CD14-positive monocyte (primary cell): ENCODE results near the gene SMPD2. TPM values are rescaled to one million over a fixed set of nuclear protein-coding genes. Genes with fewer than 3 reads are reported as not detected.
A peak's percentile ranks its signal among the peaks of the same experiment; 100 is the strongest.

Source experiments
- DNase-seq, 3 donors: peaks; one replicate each; pipeline ENCODE4 v3.0.0-alpha.2; 2011 to 2022
- H2AFZ ChIP-seq: 2 replicates; pipeline ENCODE4 v1.6.0; 2012; ENCODE audit warnings: mild to moderate bottlenecking, low read depth, low read length, inconsistent platforms; ENCODE audit not compliant: insufficient read depth, poor library complexity, severe bottlenecking
- H3K27ac ChIP-seq, 2 donors: 1 replicate in 1 of 2; 2 replicates in 1 of 2; pipeline ENCODE4 v1.5.1; 2012 to 2013; ENCODE audit warnings: low read length in 2 of 2, control low read depth in 1 of 2, inconsistent platforms in 1 of 2, low read depth in 1 of 2, mild to moderate bottlenecking in 1 of 2
- H3K27me3 ChIP-seq, 2 donors: one replicate each; pipeline versions ENCODE4 v1.6.0 to v1.6.1; 2011 to 2013; ENCODE audit warnings: low read length in 2 of 2; ENCODE audit not compliant: control insufficient read depth in 2 of 2, insufficient read depth in 2 of 2
- H3K36me3 ChIP-seq, 2 donors: replicated peaks in 1 of 2; 1 replicate in 1 of 2; 2 replicates in 1 of 2; pipeline versions ENCODE4 v1.5.1 to v1.6.1; 2012 to 2013; ENCODE audit warnings: low read length in 2 of 2, control low read depth in 1 of 2, inconsistent platforms in 1 of 2, mild to moderate bottlenecking in 1 of 2; ENCODE audit not compliant: insufficient read depth in 2 of 2, control insufficient read depth in 1 of 2
- H3K4me1 ChIP-seq, 2 donors: 1 replicate in 1 of 2; 2 replicates in 1 of 2; pipeline versions ENCODE4 v1.5.1 to v1.6.1; 2012 to 2013; ENCODE audit warnings: low read length in 2 of 2, control low read depth in 1 of 2, inconsistent platforms in 1 of 2, mild to moderate bottlenecking in 1 of 2, moderate library complexity in 1 of 2; ENCODE audit not compliant: insufficient read depth in 2 of 2, control insufficient read depth in 1 of 2
- H3K4me2 ChIP-seq: replicated peaks from 2 replicates; pipeline ENCODE3; 2012; ENCODE audit warnings: low read length, moderate library complexity, mild to moderate bottlenecking; ENCODE audit not compliant: poor library complexity, severe bottlenecking; ENCODE audit errors: extremely low read depth
- H3K4me3 ChIP-seq, 3 experiments: fragments of 200-600 bp in 1 of 3; sonication (generic) in 1 of 3; replicated peaks in 1 of 3; 1 replicate in 2 of 3; 2 replicates in 1 of 3; pipeline ENCODE4 v1.5.1; 2011 to 2013; ENCODE audit warnings: low read length in 3 of 3, mild to moderate bottlenecking in 3 of 3, control low read depth in 2 of 3, low read depth in 2 of 3, inconsistent platforms in 1 of 3, moderate library complexity in 1 of 3
- H3K79me2 ChIP-seq: 2 replicates; pipeline ENCODE4 v1.6.0; 2012; ENCODE audit warnings: mild to moderate bottlenecking, control low read depth, inconsistent platforms, low read length, moderate library complexity; ENCODE audit not compliant: insufficient read depth
- H3K9ac ChIP-seq: 2 replicates; pipeline ENCODE4 v1.6.0; 2017; ENCODE audit warnings: low read length, mild to moderate bottlenecking; ENCODE audit not compliant: insufficient read depth, poor library complexity, severe bottlenecking
- H3K9me3 ChIP-seq, 2 donors: replicated peaks in 1 of 2; 1 replicate in 1 of 2; 2 replicates in 1 of 2; pipeline versions ENCODE4 v1.5.1 to v1.6.1; 2012 to 2013; ENCODE audit warnings: low read length in 2 of 2, control low read depth in 1 of 2; ENCODE audit not compliant: control insufficient read depth in 1 of 2, insufficient read depth in 1 of 2
- H4K20me1 ChIP-seq: 2 replicates; pipeline ENCODE4 v1.6.0; 2012; ENCODE audit warnings: mild to moderate bottlenecking, low read length, control low read depth, moderate library complexity; ENCODE audit not compliant: insufficient read depth
- H3K27ac Mint-ChIP-seq, 7 donors: one replicate each; pipeline ENCODE4 v1.8.0; 2020; ENCODE audit warnings: mild to moderate bottlenecking in 7 of 7, mixed read lengths in 7 of 7, moderate library complexity in 6 of 7, inconsistent platforms in 2 of 7
- H3K27me3 Mint-ChIP-seq, 3 donors: one replicate each; pipeline ENCODE4 v1.8.0; 2021 to 2022; ENCODE audit warnings: low read depth in 3 of 3, mild to moderate bottlenecking in 3 of 3, mixed read lengths in 3 of 3, moderate library complexity in 3 of 3, inconsistent platforms in 1 of 3
- H3K36me3 Mint-ChIP-seq, 2 donors: one replicate each; pipeline ENCODE4 v1.8.0; 2020; ENCODE audit warnings: mixed read lengths in 2 of 2, inconsistent platforms in 1 of 2, mild to moderate bottlenecking in 1 of 2
- H3K4me1 Mint-ChIP-seq: one replicate; pipeline ENCODE4 v1.8.0; 2020; ENCODE audit warnings: mild to moderate bottlenecking, mixed read lengths
- H3K4me3 Mint-ChIP-seq, 2 donors: one replicate each; pipeline ENCODE4 v1.8.0; 2020; ENCODE audit warnings: mild to moderate bottlenecking in 2 of 2, mixed read lengths in 2 of 2, moderate library complexity in 1 of 2
- H3K9me3 Mint-ChIP-seq, 7 donors: one replicate each; pipeline ENCODE4 v1.8.0; 2020 to 2022; ENCODE audit warnings: mixed read lengths in 7 of 7, mild to moderate bottlenecking in 6 of 7, moderate library complexity in 6 of 7, inconsistent platforms in 2 of 7
- WGBS: methylation state at CpG from one replicate; pipeline ENCODE4 v1.1.5; 2013; ENCODE audit warnings: missing lambda C conversion rate; ENCODE audit not compliant: insufficient coverage; 5-methylcytosine and 5-hydroxymethylcytosine counted together
- intact Hi-C, 2 donors: fragments of 100-400 bp; cut with micrococcal nuclease; formaldehyde crosslinking; loops; one replicate each; pipeline versions ENCODE4 v1.15.0 to v1.15.1; 2023
- polyA plus RNA-seq, 3 donors: library from polyadenylated mRNA; depleted of rRNA in 1 of 3; unstranded in 2 of 3; stranded (reverse) in 1 of 3; fragments of 300-500 nt in 2 of 3; fragments of >200 nt in 1 of 3; fragmentation: Illumina TruSeq in 2 of 3; gene quantifications; 1 replicate in 2 of 3; 2 replicates in 1 of 3; pipeline ENCODE4 v1.2.3, GENCODE V29; 2012 to 2021
- TF ChIP-seq, protein P1 (sequence below): fragments of 200-600 bp; IDR thresholded peaks from one replicate; pipeline ENCODE4 v1.8.0; 2022; ENCODE audit warnings: antibody characterized with exemption, mild to moderate bottlenecking

SMPD2 gene
- polyA plus RNA-seq, 3 donors, result 9.5 to 14.3 (median 12.3) TPM

DNA sequence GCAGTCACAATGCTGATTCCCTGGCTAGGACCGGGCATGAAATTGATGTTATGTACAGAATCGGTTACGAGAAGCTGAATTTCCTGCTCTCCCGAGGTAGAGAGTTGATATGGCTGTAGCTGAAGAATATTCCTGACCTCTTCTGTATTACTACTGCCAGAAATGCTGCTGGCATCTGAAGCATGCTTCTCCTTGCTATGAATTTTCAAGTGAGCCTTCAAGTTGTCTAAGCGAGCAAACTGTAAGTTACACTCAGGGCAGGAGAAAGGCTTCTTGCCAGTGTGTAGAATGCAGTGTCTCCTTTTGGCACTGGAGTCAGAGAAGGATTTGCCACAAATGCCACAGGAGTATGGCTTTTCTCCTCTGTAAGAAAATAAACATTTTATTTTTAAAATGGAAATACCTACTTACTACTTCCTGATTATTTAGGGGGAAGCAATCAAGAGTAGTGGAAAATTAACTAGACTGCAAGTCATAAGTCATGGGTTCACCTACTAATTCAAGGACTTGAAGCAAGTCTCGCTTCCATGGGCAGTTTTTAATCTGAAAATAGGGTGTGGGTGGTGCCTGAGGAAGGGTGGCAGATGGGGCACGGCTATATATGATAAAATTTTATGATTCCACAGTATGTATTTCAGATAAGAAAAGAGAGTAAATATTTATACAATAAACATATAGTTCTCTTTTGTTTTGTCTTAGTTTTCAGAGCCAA, 25.8 kb downstream of the SMPD2 start:
- Histone ChIP-seq H3K4me1 (no peaks in the 10 kb centered on the region), H3K4me3 (no peak overlapping the region), H3K27me3 (no peaks in the 10 kb centered on the region), H2AFZ (no peak overlapping the region), H3K79me2 (no peaks in the 10 kb centered on the region), H3K9ac (no peak overlapping the region), H3K9me3 (peaks cover 0 to under 1% of the 10 kb centered on the region in 2 donors), H4K20me1 (peaks cover 5% of the 10 kb centered on the region), H3K4me2 (no peak overlapping the region), H3K27ac (peak overlapping the region in 1 of 2 donors; percentile 13), H3K36me3 (peaks cover 81 to 99% of the 10 kb centered on the region in 2 donors)
- peaks cover 0 to 2% (median 0%) of the 10 kb centered on the region in 3 donors for H3K27me3 Mint-ChIP-seq
- 88% methylated on average over 5 of the region's 7 CpGs for WGBS
- no peak overlapping the region for H3K4me3 Mint-ChIP-seq
- TF ChIP-seq, protein P1, sequence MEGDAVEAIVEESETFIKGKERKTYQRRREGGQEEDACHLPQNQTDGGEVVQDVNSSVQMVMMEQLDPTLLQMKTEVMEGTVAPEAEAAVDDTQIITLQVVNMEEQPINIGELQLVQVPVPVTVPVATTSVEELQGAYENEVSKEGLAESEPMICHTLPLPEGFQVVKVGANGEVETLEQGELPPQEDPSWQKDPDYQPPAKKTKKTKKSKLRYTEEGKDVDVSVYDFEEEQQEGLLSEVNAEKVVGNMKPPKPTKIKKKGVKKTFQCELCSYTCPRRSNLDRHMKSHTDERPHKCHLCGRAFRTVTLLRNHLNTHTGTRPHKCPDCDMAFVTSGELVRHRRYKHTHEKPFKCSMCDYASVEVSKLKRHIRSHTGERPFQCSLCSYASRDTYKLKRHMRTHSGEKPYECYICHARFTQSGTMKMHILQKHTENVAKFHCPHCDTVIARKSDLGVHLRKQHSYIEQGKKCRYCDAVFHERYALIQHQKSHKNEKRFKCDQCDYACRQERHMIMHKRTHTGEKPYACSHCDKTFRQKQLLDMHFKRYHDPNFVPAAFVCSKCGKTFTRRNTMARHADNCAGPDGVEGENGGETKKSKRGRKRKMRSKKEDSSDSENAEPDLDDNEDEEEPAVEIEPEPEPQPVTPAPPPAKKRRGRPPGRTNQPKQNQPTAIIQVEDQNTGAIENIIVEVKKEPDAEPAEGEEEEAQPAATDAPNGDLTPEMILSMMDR, result no peak
- H3K27ac Mint-ChIP-seq, result no peak overlapping the region
- intact Hi-C loops, result no loop called here
- no peak for DNase-seq
- H3K4me1 Mint-ChIP-seq, result no peaks in the 10 kb centered on the region
- peaks cover 84 to 86% of the 10 kb centered on the region in 2 donors for H3K36me3 Mint-ChIP-seq
- peaks cover 0 to under 1% (median 0%) of the 10 kb centered on the region in 7 donors for H3K9me3 Mint-ChIP-seq

DNA sequence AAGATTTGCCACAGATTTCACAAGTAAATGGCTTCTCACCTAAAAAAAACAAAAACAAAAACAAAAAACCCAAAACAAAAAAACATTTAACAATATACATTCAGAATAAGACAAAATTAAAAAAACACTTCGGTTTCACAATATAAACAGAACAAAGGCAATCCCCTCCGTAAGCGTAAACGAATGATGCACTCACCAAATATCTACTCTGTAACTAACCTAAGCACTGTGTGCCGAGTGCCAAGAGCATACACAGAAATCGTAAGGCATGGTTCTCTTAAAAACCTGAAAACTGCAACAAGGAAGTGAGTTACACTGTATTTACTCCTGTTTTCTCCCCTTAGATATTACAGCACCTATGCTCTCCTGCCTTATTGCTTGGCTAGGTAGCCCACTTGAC, 27.2 kb downstream of the SMPD2 start:
- Histone ChIP-seq H3K4me3 (no peak overlapping the region), H3K27ac (no peak overlapping the region), H3K9me3 (no peaks in the 10 kb centered on the region), H3K27me3 (no peaks in the 10 kb centered on the region), H4K20me1 (peaks cover 12% of the 10 kb centered on the region), H2AFZ (no peak overlapping the region), H3K9ac (no peak overlapping the region), H3K79me2 (no peaks in the 10 kb centered on the region), H3K4me2 (no peak overlapping the region), H3K36me3 (peaks cover 88 to 100% of the 10 kb centered on the region in 2 donors), H3K4me1 (no peaks in the 10 kb centered on the region)
- Mint-ChIP-seq H3K4me1 (peaks cover 5% of the 10 kb centered on the region), H3K27ac (peak overlapping the region in 1 of 7 donors; percentile 16), H3K9me3 (no peaks in the 10 kb centered on the region), H3K4me3 (no peak overlapping the region), H3K27me3 (peaks cover 0 to 2% (median 0%) of the 10 kb centered on the region in 3 donors), H3K36me3 (peaks cover 86 to 88% of the 10 kb centered on the region in 2 donors)
- intact Hi-C loops, result no loop called here
- WGBS, result 100% methylated on average over 4 of the region's 6 CpGs
- TF ChIP-seq, protein P1, result no peak
- DNase-seq, result no peak
